Measurements from ENCODE around the gene CAPRIN1.
"Not testable (repeated sequence)": the region's sequence is repeated elsewhere in the genome, so short reads cannot be mapped to it uniquely, and the experiment has no call there.

CAPRIN1 gene

DNA sequence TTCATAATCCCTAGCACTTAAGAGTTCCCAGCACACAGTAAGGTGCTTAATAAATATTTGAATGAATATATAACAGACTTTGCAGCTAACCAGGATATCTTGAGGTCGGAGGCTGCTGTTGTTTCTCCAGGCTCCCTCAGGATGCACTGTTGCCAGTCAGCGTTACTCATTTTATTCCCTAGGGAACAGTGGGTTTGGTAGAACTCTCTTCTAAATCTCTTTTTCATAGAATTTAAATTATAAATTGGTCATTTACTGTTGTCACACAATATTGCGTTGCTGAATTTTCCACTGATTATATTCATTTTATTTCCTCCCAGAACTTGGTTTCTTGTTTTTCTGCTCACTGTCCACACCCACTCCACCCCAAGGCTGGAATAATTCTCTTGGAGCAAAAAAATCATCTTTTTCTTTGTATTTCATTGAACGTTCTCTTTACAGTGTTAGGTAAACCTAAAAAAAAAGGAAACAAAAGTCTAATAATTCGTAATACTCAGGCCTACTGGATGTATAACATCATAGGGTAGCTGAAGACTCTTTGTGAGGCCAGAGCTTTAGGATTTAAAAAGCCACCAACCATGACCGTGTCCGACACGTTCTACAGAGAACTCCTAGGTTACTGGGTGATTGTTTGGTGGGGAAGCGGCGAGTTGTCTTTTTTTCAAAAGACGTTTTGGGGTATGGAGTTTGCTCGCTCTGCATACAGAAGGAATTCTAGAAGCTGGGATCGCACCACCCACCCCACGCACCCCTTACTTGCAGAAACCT is 766 bp upstream of the CAPRIN1 start:
- DNase-seq (ENCODE audit: low read depth), result peak; percentile 30

DNA sequence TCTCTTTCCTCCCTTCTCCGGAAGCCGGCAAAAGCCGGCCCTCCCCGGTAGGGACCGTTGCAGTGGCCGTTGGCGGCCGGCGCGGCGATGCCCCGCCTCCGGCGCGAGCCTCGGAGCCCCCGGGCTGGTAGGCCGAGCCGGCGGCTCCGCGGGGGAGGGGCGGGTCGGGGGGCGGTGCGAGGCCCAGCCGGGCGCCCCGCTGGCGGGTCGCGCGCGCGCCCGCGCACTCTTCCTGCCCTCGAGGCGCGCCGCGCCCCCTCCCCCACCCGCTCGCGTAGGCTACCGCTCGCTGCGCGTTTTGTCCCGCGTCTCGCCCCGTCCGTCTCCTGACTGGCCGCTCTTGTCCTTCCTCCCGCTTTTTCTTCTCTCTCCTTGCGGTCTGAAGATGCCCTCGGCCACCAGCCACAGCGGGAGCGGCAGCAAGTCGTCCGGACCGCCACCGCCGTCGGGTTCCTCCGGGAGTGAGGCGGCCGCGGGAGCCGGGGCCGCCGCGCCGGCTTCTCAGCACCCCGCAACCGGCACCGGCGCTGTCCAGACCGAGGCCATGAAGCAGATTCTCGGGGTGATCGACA is 591 bp downstream of the CAPRIN1 start:
- peak; percentile 90 for DNase-seq (ENCODE audit: low read depth)

- peak; percentile 37 for DNase-seq (ENCODE audit: low read depth)
Observed at GRCh38 chr11:34052608-34053160, 1.2 kb downstream of the CAPRIN1 start.

- DNase-seq (ENCODE audit: low read depth), result peak; percentile 86
Observed at GRCh38 chr11:34053161-34053686, 1.7 kb downstream of the CAPRIN1 start.

GRCh38 chr11:34054351-34054750 is 2.8 kb downstream of the CAPRIN1 start:
- DNase-seq (ENCODE audit: low read depth), result not testable (repeated sequence)

DNA sequence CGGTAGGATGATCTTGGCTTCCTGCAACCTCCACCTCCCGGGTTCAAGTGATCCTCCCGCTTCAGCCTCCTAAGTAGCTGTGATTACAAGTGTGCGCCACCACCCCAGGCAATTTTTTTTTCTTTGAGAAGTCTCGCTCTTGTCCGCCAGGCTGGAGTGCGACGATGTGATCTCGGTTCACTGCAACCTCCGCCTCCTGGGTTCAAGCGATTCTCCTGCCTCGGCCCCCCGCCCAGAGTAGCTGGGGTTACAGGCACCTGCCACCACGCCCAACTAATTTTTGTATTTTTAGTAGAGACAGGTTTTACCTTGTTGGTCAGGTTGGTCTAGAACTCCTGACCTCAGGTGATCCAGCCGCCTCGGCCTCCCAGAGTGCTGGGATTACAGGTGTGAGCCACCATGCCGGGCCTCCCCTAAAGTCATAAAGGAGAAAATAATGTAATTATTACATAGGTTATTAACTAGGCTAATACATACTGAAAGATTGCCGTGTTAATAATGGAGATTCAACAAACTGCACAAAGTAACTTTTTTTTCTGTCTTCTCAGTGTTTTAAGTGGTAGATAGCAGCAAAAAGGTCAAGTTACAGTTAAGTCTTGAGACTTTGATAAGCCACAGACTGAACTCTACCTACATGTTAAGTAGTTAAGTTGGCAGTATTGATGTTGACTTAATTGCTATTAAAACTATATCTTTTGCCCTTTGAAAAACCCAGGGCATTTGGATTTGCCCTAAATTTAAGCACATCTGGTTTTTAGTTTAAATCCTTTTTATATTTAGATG is 3.9 kb downstream of the CAPRIN1 start:
- no peak for DNase-seq (ENCODE audit: low read depth)

GRCh38 chr11:34056672-34057071 is 5.1 kb downstream of the CAPRIN1 start:
- DNase-seq (ENCODE audit: low read depth), result no peak

GRCh38 chr11:34063061-34063795 is 11.7 kb downstream of the CAPRIN1 start:
- DNase-seq (ENCODE audit: low read depth), result no peak

GRCh38 chr11:34064291-34064690 is 12.8 kb downstream of the CAPRIN1 start:
- no peak for DNase-seq (ENCODE audit: low read depth)

- peak; percentile 62 for DNase-seq (ENCODE audit: low read depth)
Observed at GRCh38 chr11:34065505-34066203, 14.1 kb downstream of the CAPRIN1 start.

GRCh38 chr11:34066766-34067165 is 15.2 kb downstream of the CAPRIN1 start:
- DNase-seq (ENCODE audit: low read depth), result peak; percentile 69

- no peak for DNase-seq (ENCODE audit: low read depth)
Observed at GRCh38 chr11:34067383-34068065, 16.0 kb downstream of the CAPRIN1 start.

GRCh38 chr11:34068111-34068510 is 16.6 kb downstream of the CAPRIN1 start:
- DNase-seq (ENCODE audit: low read depth), result peak; percentile 44

DNA sequence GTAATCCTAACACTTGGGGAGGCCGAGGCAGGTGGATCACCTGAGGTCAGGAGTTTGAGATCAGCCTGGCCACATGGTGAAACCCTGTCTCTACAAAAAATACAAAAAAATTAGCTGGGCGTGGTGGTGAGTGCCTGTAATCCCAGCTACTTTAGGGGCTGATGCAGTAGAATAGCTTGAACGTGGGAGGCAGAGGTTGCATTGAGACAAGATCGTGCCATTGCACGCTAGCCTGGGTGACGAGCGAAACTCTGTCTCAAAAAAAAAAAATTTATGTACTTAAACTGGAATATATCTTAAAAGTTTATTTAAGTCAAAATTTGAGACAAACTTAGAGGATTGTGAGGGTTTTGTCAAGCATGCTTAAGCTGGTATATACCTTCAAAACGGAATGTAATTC is 19.8 kb downstream of the CAPRIN1 start:
- DNase-seq (ENCODE audit: low read depth), result not testable (repeated sequence)

GRCh38 chr11:34072041-34072440 is 20.5 kb downstream of the CAPRIN1 start:
- no peak for DNase-seq (ENCODE audit: low read depth)

DNA sequence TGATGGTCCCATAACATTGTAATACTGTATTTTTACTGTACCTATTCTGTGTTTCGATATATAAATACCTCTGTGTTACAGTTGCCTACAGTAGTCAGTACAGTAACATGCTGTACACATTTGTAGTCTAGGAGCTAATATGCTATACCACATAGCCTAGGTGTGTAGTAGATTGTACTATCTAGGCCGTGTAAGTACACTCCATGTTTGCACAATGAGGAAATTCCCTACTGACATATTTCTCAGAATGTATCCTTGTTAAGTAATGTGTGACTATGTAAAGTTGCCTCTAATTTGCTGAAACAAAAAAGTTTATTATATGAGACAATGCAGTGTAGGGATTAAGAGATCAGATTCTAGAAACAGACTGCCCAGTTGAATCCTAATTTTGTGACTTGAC is 21.3 kb downstream of the CAPRIN1 start:
- no peak for DNase-seq (ENCODE audit: low read depth)

DNA sequence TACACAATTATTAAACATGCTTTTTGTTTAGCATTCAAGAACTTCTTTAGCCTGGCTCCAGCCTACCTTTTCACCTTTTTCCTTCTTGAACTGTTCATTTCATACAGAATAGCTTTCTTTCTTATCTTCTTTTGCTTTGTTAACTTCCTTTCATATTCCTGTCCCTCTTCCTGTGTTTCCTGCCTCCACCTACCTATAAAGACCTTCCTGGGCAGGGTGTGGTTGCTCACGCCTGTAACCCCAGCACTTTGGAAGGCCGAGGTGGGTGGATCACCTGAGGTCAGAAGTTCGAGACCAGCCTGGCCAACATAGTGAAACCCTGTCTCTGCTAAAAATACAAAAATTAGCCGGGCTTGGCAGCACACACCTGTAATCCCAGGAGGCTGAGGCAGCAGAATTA is 22.9 kb downstream of the CAPRIN1 start:
- DNase-seq (ENCODE audit: low read depth), result no peak

DNA sequence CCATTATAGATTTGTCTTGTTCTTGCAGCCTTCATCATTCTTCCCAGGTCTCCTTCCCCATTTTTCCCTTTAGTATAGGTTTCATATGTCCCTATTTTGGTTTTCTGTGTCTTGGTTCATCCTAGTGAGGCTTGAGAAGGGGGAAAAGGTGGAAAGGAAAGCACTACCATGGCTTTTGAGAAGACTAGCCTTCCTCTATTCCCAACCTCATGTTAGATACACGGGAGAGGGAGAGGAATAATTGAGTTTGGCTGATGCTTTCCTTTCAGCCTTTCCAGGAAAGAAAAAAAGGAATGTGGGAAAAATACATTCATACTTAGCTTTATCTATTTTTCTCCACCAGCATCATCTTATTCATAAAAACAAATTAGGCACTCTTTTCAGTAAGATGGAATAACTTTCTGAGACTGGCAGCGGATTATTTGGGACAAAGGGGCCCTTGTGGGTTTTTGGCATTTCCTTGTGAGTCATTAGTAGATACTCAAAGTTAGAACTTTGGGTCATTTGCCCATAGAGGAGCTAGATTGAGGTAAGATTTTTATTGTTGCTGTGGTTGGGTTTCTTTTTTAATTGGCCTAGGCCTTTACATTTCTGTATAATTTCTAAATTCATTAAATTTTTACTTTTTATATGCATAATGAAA is 23.8 kb downstream of the CAPRIN1 start:
- DNase-seq (ENCODE audit: low read depth), result peak; percentile 80

GRCh38 chr11:34080609-34081008 is 29.1 kb downstream of the CAPRIN1 start:
- no peak for DNase-seq (ENCODE audit: low read depth)

- DNase-seq (ENCODE audit: low read depth), result no peak
Observed at GRCh38 chr11:34084637-34085036, 33.1 kb downstream of the CAPRIN1 start.

All from ELR (cell line).